Prostate gland (tissue), 2 donors: ENCODE results near the gene FNDC3B. TPM values are rescaled to one million over a fixed set of nuclear protein-coding genes. Genes with fewer than 3 reads are reported as not detected.

Experiments used
- DNase-seq: peaks from one replicate; pipeline ENCODE4 v3.0.0-alpha.2; 2019; ENCODE audit warnings: low spot score
- H3K27ac ChIP-seq, 2 donors: fragments of 200-600 bp; sonication (generic); 2 replicates each; pipeline ENCODE4 v1.5.1; 2017 to 2019
- H3K27me3 ChIP-seq: fragments of 200-600 bp; sonication (generic); replicated peaks from 2 replicates; pipeline ENCODE4 v1.5.1; 2019; ENCODE audit not compliant: insufficient read depth
- H3K36me3 ChIP-seq, 2 donors: fragments of 200-600 bp; sonication (generic); 1 replicate in 1 of 2; 2 replicates in 1 of 2; pipeline versions ENCODE4 v1.5.1 to v1.8.1; 2017 to 2019
- H3K4me1 ChIP-seq: fragments of 200-600 bp; sonication (generic); replicated peaks from 2 replicates; pipeline ENCODE4 v1.5.1; 2019
- H3K4me3 ChIP-seq, 2 donors: fragments of 200-600 bp; sonication (generic); 2 replicates each; pipeline ENCODE4 v1.5.1; 2017 to 2019
- H3K9me3 ChIP-seq: fragments of 200-600 bp; sonication (generic); 2 replicates; pipeline ENCODE4 v1.5.1; 2017
- CTCF ChIP-seq, 4 experiments: fragments of 200-600 bp in 2 of 4; fragments of 450-650 bp in 2 of 4; sonication (generic) in 2 of 4; IDR thresholded peaks; 1 replicate in 3 of 4; 2 replicates in 1 of 4; pipeline ENCODE4 v1.5.1; 2016 to 2019; ENCODE audit warnings: antibody characterized with exemption in 4 of 4, mild to moderate bottlenecking in 2 of 4, moderate library complexity in 2 of 4
- POLR2A ChIP-seq: fragments of 450-650 bp; IDR thresholded peaks from one replicate; pipeline ENCODE4 v1.6.1; 2016; ENCODE audit warnings: antibody characterized with exemption, mild to moderate bottlenecking
- POLR2AphosphoS5 ChIP-seq: sonication (generic); formaldehyde crosslinking; IDR thresholded peaks from one replicate; pipeline ENCODE4 v1.6.1; 2017; ENCODE audit warnings: antibody characterized with exemption
- WGBS: methylation state at CpG from one replicate; pipeline ENCODE4 v1.1.5; 2018; 5-methylcytosine and 5-hydroxymethylcytosine counted together
- intact Hi-C: fragments of 100-400 bp; cut with DNase I; formaldehyde crosslinking; loops from one replicate; pipeline ENCODE4 v1.14.2; 2022
- total RNA-seq, 2 donors: library from RNA; depleted of rRNA; stranded (reverse); fragments of >200 nt; gene quantifications; one replicate each; pipeline ENCODE4 v1.1.0, GENCODE V29; 2016

Gene FNDC3B
- total RNA-seq, 2 donors from 2014 or later = 35.9 to 62.4 TPM

GRCh38 chr3:172057624-172058327, 18.4 kb downstream of the FNDC3B start:
- H3K27ac ChIP-seq = no peak overlapping the region
- WGBS = 59% methylated on average over 3 of the region's 3 CpGs

GRCh38 chr3:172059532-172059931, 20.2 kb downstream of the FNDC3B start:
- Histone ChIP-seq H3K27me3 (no peaks in the 10 kb centered on the region), H3K4me3 (no peak overlapping the region), H3K4me1 (no peaks in the 10 kb centered on the region), H3K9me3 (no peaks in the 10 kb centered on the region), H3K27ac (no peak overlapping the region), H3K36me3 (no peaks in the 10 kb centered on the region)
- no peak for TF ChIP-seq POLR2AphosphoS5
- TF ChIP-seq CTCF (IDR thresholded peaks at IDR 0.05) = no peak
- TF ChIP-seq POLR2A = no peak
- 56% methylated on average over 3 of the region's 3 CpGs for WGBS
- no peak for DNase-seq
- intact Hi-C loops = no loop called here

More at GRCh38 chr3:172057624-172058327, 18.4 kb downstream of the FNDC3B start:
- no peak for DNase-seq
- intact Hi-C loops = no loop called here
- Histone ChIP-seq H3K9me3 (no peaks in the 10 kb centered on the region), H3K4me3 (no peak overlapping the region), H3K4me1 (no peaks in the 10 kb centered on the region), H3K27me3 (no peaks in the 10 kb centered on the region), H3K36me3 (no peaks in the 10 kb centered on the region)
- TF ChIP-seq POLR2A = no peak
- TF ChIP-seq POLR2AphosphoS5 = no peak
- TF ChIP-seq CTCF (IDR thresholded peaks at IDR 0.05) = no peak

GRCh38 chr3:172060234-172060633, 20.9 kb downstream of the FNDC3B start:
- H3K9me3 ChIP-seq = no peaks in the 10 kb centered on the region
- no peak overlapping the region for H3K4me3 ChIP-seq
- no peak for DNase-seq
- WGBS = 93% methylated on average over 1 of the region's 1 CpG
- TF ChIP-seq POLR2AphosphoS5 (no peak), CTCF (IDR thresholded peaks at IDR 0.05) (no peak), POLR2A (no peak)
- H3K4me1 ChIP-seq = no peaks in the 10 kb centered on the region
- H3K27ac ChIP-seq = no peak overlapping the region
- H3K36me3 ChIP-seq = no peaks in the 10 kb centered on the region
- intact Hi-C loops = no loop called here
- no peaks in the 10 kb centered on the region for H3K27me3 ChIP-seq

- peaks cover 3% of the 10 kb centered on the region for H3K4me1 ChIP-seq
- H3K4me3 ChIP-seq = no peak overlapping the region
- peak; percentile 27 for DNase-seq
- WGBS = 8% methylated on average over 4 of the region's 4 CpGs
- TF ChIP-seq POLR2A = no peak
- no peak for TF ChIP-seq POLR2AphosphoS5
- no peak for TF ChIP-seq CTCF (IDR thresholded peaks at IDR 0.05)
- H3K27me3 ChIP-seq = no peaks in the 10 kb centered on the region
- H3K9me3 ChIP-seq = no peaks in the 10 kb centered on the region
- intact Hi-C loops = no loop called here
- no peaks in the 10 kb centered on the region for H3K36me3 ChIP-seq
- H3K27ac ChIP-seq = no peak overlapping the region
Observed at GRCh38 chr3:172061724-172062184, 22.4 kb downstream of the FNDC3B start.

GRCh38 chr3:172062761-172063160, 23.4 kb downstream of the FNDC3B start:
- Histone ChIP-seq H3K4me1 (peaks cover 3% of the 10 kb centered on the region), H3K27ac (no peak overlapping the region), H3K36me3 (no peaks in the 10 kb centered on the region), H3K4me3 (no peak overlapping the region), H3K27me3 (no peaks in the 10 kb centered on the region), H3K9me3 (no peaks in the 10 kb centered on the region)
- intact Hi-C loops = no loop called here
- no peak for DNase-seq
- 93% methylated on average over 3 of the region's 3 CpGs for WGBS
- TF ChIP-seq POLR2AphosphoS5 (no peak), POLR2A (no peak)
